ENCODE results near the gene PTPRM. TPM values are rescaled to one million over a fixed set of nuclear protein-coding genes. Genes with fewer than 3 reads are reported as not detected.
A peak's percentile ranks its signal among the peaks of the same experiment; 100 is the strongest.

PTPRM gene
- polyA plus RNA-seq, 1 donor: 85.4 TPM

DNA sequence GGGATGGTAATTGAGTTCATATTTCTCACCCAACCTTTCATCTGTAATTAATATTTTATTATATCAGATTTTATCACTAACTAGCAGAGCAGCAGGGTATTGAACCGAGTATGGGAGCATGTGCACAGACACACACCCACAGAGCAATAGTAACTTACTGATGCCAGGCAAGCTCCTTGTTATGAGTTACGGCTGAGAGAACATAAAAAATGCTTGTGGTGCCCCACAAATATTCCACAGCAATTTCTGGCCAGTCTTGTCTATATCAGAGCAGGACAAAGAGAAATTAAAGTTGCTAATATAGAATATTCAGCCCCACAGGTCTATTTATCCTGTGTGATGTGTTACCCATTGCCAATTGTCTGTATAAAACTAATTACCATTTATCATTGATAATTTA is 540.3 kb downstream of the PTPRM start:
- DNase-seq (ENCODE audit: low read depth): no peak

DNA sequence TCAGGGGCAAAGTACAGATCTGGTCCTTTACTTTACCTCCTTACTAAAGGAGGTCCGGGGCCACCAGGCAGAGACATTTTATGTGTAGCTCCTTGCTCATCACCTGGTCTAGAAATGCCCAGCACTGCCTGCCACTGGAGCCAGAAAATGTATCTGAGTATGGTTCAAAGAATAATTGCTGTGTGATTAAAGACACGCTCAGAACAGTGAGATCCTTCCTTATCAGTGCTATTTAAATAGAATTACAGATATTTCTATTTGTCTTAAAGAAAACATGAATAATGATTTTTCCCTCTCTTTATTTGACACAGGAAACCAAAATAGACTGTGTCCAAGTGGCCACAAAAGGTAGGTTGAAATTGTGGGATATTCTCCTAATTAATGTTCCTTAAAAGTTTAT is 547.4 kb downstream of the PTPRM start:
- no peak for DNase-seq (ENCODE audit: low read depth)

DNA sequence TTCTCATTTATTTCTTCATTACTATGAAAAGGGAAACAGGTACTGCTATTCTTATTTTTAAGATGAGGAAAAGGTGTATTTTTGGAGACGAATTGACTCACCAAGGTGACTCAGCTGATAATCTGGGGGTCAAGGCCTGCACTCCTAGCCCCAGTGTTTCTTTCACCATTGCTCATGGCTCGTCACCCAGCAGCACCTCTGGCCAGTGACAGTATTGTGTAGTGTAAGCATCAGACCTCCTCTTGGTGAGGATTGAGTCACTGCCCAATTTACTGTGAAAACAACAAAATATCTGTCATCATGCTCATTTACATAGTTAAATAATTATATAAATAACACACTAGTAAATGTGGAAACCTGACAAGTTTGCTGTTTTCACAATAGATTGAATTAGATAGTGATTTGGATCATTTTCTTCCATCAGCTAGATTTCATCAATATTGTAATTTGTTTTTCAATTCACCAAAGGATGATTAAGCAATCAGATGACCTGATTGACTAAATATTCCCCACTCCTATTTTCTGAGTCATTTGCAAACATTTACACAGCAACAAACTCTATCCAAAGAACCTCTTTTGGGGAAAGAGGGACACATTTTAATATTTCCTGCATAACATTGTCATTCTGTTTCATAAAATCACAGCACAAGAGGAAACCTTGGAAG is 549.4 kb downstream of the PTPRM start:
- DNase-seq (ENCODE audit: low read depth): no peak

DNA sequence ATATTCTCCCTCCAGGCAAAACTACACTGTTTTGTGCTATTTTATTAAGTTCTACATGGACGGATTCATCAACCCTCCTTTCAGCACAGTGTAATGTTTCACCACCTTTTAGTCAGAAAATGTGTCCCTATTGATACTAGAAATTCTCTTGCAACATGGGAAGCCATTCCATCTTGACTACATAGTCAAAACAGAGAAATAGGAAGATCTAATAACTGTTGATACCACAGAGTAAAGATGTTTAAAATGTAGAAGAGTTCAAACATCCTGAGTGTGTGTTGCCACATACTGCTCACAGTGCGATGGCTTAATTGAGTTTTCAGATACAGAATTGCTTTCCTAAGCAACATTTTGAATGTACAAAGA is 549.9 kb downstream of the PTPRM start:
- no peak for DNase-seq (ENCODE audit: low read depth)

DNA sequence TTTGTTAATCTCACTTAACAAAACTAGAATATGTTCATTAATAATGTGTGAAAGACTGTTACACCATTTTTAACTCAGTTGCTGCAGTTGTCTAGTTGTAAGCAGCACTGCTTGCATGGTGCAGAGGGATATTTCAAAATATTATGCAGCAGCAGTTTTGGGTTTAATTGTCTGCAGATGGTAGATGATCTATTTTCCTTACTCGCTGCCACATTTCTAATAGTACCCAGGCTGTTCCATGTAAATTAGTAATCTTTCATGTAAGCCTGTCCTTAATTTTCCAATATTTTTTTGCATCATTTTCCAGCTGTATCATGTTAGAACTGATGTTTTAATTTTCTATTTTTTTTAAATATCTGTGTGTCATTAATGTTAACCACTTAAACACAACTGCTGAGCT is 554.0 kb downstream of the PTPRM start:
- DNase-seq (ENCODE audit: low read depth): no peak

DNA sequence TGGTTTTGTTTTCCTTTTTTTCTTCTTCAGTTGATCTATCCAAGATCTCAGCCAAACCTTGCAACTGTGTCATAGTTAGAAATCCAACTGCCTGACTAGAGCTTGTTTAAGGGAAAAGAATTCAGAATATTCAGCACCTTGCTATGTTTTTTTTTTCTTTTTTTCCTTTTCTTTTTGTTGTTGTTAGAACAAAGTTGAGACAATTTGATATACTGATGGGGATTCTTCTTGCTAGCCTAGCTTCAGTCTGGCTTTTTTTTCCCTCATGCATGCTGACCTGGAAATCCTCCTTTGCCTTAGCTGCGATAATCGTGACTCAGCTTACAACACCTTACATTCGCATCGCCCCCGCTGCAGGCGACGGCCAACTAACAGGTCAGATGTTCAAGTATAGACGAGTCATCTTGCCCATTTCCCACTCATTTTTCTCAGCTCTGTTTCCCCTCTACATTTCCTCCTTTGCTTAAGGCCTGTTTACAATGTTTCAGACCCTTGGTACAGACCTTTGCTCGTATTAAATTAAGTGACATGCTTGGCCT is 554.9 kb downstream of the PTPRM start:
- DNase-seq (ENCODE audit: low read depth): no peak

DNA sequence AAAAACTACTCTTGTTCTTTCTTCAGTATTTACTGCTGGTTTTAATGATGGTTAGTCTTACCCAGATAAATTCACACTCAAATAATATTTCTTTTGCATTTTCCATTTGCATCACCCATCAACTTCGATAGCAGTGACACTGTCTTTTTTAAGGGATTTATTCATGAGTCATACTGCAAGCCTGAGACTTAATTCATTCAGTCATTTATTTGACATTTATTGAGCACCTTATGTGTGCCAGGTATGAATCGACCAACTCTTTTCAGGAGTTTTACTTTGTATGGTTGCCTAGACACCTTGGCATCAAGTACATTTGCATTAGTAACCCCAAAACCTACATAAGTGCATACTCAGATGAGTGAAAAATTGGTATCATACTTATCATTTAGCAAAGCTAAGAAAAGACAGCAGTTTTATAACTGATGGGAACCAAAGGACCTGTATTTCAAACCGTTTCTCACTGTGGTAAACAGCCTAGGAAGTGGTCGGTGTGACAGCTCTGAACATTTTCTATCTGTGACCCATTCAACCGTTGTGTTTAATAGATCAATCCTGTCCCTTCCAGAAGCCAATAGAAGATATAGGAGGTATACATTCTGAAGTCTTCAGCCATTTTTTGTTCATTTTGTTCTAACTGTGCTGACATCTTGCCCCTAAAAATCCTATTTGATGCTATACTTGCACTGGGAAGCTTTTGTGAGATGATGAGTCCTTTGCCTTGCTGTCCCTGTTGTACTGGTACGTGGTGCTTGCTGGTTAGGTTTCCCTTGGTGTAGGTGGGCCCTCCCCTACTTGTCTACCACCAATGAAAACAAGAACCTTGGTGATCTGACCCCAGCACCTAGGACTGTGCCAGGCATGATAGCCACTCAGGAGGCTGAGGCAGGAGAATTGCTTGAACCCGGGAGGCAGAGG is 557.4 kb downstream of the PTPRM start:
- no peak for DNase-seq (ENCODE audit: low read depth)

DNA sequence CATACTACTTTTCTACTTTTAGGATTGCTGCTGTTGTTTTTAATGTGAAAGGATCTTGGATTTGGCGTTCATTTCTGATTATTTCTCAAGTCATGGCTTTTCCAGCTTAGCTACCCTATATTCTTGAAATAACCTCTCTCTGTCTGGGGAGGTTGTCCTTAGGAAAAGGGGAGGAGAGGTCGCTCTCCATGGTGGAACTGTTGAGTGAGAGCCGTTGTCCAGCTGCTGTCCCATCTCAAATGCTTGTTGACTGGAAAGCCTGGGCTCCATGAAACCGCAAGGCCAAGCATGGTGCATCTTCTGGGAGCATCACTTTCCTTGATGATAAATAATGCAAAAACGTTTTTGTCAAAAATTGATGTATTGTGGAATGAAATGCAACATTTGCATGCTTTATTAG is 563.0 kb downstream of the PTPRM start:
- no peak for DNase-seq (ENCODE audit: low read depth)

DNA sequence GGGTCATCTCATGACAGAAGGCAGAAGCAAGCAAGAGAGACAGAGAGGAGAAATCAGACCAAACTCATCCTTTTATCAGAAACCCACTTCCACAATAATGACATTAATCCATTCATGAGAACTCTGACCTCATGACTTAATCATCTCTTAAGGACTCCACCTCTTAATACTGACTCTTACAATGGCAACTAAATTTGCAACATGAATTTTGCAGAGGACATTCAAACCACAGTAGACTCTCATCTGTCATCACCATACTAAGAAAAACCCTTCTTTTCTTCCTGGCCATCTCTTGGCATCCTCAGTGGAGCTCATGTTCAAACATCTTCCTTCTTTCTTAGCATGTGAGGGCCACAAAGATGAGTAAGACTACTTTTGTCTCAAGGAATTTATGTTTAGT is 565.9 kb downstream of the PTPRM start:
- DNase-seq (ENCODE audit: low read depth): no peak

DNA sequence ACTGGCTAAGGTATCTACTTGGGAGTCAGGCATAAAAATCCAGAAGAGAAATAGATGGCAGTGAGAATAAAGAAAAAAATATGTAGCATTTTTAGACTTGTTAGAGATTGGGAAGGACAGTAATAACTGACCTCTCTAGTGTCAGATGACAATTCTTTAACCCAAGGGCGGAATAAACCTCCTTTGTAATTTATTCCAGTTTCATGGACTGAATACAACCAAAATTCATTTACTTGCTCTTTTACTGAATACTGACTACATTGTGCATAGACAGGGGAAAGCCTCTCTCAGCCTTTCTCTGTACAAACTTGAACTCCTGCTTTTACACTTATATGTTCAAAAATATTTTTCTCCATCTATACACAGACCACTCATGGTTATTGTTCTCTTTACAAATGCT is 566.8 kb downstream of the PTPRM start:
- no peak for DNase-seq (ENCODE audit: low read depth)

DNA sequence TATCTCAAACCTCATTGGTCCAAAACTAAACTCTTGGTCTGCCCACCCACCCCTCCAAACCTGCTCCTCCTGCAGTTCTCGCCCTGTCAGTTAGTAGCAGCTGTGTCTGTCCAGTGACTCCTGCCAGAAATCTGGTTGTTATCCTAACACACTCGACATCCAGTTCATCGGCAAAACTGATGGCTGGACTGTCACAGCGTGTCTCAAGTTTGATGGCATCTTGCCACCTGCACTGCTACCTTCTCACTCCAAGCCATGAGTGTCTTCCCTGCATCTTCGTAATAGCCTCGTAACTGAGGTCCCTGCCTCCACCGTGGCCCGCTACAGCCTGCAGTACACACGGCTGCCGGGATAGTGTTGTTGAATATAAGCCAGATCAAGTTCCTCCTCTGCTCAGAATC is 572.0 kb downstream of the PTPRM start:
- DNase-seq (ENCODE audit: low read depth): peak; percentile 34

DNA sequence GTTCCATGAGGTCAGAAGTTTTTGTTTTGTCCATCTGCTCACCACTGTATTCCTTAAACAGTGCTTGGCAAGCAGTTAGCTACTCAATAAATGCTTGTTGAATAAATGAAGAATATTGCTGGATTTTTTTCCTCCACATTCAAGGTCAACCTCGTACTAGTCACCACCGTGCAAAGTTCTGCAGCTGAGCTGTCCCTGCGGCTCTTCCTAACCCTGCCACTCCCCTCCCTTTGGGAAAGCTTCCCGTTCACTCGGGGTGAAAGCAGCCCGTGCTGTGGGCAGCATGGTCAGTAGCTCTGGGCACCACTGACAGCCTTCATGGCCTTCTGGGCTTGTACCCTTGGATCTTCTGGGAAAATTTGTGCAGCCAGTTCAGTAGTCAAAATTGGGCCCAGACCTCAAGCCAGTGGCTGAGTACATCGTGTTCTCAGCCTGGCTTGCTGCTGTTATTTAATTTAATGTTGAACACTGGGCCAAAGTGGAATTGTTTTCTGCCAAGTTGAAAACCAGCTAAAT is 572.8 kb downstream of the PTPRM start:
- DNase-seq (ENCODE audit: low read depth): peak; percentile 14

DNA sequence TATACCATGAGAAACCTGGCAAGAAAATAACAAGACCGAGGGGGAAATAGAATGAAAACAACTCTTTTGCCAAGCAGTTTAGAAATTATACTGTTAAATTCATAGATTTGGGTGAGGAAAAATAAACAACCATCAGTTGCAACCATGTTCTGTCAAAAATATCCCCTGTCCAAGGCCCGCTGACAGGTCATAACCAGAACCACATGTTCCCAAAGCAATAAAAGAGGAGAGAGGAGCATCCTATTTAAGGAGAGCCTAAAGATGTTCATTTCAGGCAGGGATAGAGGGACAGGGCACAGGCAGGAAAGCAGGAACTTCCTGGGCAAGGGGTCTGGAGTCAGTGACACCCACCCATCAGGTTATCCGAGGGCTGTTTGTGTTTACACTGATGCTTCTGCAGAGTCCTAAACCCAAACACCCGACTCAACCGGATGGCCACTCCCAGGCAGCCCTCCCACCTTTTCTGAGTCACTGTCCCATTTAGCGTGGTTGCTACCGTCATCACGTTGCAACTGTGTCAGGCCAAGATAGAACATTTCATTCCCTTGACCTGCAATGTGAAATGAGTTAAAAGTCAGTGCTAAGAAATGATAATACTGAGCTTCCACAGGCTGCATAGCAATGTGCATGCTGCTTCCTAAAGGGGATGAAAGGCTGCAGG is 573.9 kb downstream of the PTPRM start:
- DNase-seq (ENCODE audit: low read depth): no peak

DNA sequence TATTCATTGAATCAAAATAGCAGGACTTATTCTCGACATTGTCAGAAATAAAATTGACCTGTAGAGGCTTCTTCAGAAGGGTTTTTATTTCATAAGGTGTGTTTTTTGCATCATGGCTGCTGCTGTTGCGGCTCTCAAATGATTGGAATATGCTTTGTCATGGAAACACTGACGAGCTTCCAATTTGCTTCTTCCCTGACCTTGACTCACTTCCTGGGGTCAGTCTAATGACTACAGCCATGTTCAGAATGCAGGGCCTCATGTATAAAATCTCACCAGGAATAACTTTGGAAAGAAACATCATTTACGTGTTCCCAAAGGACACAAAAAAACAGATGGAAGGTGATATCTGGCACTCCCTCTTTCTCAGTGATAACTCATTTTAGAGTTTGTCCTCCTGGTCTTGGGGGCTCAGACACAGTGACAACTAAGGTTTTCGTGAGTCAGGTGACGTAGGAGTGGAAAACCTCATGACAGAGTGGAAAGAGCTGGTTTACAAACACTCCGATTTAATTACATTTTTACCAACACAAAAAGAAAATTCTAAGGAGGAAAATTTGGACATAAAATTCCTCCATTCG is 575.1 kb downstream of the PTPRM start:
- peak; percentile 19 for DNase-seq (ENCODE audit: low read depth)

DNA sequence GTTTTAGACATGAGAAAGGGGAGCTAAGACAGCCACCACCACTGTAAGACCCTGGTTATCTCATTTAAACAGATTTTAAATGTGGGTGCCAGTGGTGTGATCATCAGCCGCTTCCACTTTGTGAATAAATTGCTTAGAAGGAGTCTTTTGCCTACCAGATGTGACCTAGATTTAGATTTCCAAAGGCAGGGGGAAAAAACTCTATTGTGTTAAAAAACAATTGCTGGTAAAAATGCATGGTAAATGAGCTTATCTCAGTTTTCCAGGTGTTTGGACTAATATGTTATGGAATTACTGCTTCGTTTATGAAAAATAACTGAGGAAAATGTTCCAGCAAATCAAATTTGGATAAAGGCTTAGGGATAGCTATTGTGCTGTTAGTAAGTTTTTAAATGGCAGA is 575.8 kb downstream of the PTPRM start:
- DNase-seq (ENCODE audit: low read depth): no peak

DNA sequence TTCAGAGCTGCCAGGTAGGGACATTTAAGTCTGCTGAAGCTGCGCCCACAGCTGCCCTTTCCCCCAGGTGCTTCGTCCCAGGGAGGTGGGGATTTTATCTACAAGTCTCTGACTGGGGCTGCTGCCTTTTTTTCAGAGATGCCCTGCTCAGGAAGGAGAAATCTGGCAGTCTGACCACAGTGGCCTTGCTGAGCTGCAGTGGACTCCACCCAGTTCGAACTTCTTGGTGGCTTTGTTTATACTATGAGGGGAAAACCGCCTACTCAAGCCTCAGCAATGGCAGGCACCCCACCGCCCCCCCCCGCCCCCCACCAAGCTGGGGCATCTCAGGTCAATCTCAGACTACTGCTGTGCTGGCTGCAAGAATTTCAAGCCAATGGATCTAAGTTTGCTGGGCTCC is 584.1 kb downstream of the PTPRM start:
- DNase-seq (ENCODE audit: low read depth): no peak

DNA sequence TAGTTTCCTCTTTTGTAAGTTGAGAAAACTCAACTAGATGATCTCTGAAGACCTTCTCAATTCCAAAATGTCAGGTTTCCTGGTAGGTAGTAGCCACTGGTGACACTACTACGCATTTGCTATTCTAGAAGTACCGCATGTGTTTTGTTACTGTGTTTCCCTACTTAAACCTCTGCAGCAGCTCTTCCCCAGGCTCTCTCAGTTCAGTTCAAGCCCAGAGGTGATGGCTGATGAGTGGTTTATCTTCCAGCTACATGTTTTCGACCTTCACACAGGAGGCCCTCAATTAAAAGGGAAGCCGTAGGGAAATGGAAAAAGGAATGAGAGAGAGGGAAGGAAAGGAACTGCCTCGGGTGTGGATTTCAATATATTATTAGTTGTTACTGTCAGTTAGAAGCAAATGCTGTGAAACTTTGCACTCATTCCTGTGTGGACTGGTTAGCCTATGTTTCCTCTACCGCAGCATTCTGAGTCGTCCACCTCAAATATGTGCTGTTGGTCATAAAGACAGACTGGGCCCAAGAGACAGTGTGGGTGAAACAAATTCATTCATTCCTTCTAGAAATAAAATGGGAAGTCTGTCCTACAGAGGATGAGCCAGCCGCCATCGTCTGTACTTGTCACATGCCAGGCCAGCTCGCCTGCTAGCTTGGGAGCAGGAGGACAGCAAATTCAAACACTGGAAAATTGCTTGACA is 586.9 kb downstream of the PTPRM start:
- DNase-seq (ENCODE audit: low read depth): no peak

DNA sequence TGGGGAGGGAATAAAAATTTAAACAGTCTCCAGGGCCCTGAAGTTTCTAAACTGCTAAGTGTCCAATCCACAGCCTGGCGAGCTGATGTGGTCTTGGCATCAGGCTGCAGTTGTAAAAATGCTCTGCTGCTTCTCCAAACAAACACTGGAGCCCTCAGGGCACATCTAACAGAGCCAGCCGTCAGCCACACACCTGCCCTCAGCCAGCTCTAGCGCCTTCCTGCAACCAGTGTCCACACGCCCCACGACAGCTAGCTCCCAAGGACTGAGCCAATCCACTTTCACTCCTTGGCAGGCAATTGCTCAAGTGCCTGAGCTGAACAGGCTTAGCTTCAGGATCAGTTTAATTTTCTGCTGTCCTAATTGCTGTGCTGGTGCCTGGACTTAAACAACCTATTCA is 595.7 kb downstream of the PTPRM start:
- DNase-seq (ENCODE audit: low read depth): no peak

DNA sequence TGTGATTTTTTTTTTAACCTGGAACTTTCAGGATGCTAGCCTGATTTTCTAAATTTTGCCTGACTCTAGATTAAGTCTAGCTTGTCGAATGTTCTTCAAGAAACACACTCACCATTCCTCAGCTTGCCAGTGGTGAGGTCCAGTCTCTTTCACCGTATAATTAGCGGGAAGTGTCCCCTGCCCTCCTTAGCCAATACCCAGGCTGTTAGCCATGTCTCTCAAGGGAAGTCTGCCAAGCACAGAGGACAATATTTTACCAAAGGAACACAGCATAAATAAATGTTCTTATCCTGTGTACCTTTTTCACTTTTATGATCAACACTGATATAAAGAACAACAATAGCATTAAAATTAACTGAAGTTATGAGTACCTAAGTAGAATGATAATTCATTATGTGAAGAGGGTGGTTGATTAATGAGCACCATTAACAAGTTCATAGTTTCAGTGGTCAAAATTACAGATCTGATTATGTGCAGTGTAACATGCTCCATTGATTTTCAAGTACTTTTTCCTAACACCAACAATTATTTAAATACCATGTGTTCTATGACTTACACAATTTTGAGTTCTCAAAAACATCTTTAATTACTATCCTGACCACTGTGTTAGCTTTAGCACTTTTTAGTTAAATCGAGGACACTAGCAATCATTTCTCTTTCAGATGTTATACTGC is 596.3 kb downstream of the PTPRM start:
- no peak for DNase-seq (ENCODE audit: low read depth)

DNA sequence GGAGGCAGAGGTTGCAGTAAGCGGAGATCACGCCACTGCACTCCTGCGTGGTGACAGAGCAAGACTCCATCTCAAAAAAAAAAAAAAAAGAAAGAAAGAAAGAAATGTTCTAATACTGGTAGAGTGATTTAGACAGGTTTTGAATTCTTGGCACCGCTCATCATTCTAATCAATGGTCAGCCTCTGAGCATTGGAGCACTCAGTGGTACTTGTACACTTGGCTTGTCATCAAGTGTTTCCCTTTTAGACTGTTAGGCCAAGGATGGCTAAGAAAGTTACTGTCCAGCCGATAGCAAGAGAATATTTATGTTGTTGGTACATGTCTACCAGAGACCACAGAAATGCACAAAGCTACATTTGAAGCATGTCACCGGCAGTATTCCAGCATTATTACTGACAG is 598.0 kb downstream of the PTPRM start:
- no peak for DNase-seq (ENCODE audit: low read depth)

DNA sequence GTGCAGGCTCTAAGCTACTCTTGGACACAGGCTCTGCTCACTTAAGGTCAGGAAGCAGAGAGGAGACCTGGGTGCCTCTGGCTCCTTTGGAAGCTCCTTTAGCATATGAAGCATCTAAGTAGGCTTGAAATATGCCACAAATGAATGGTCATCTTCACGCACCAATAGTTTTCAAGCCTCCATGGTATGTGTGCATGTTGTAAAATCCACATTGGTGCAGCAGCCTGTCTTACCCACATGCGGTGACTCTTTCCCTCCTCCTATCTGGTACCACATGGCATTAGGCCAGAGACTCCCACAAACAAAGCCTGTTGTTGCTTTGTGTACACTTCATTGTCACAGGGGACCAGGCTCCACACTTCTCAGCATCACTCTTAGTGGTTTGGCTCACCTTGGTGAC is 599.9 kb downstream of the PTPRM start:
- DNase-seq (ENCODE audit: low read depth): no peak

All from forelimb muscle (tissue), 1 donor.